ENCODE data around the gene BST2.

The BST2 gene

DNA sequence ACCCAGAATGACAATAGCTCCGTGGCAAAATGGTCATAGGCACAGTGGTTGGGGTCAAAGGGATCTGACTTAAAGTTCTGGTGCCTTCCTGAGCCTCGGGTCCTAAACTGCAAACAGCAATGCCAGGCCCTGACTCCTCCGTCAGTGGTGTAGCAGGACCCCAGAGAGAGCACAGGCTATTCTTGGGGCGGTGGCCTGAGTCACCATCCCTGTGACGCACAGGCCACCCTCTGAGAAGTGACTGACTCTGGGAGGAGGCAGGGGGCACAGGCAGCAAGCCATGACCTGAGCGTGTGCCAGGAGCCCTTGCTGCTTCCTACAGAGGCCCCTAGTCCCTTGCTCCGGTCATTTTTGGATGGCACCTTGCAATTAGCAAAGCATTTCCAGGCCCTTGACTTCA, 47.0 kb downstream of the BST2 start:
- Histone ChIP-seq H3K36me3 (ENCODE audit: control insufficient read depth in 4 of 4, insufficient read depth in 4 of 4, low read length in 3 of 4) (no peaks in the 10 kb centered on the region), H3K4me3 (ENCODE audit: control insufficient read depth in 1 of 7, extremely low read depth in 1 of 7, insufficient read depth in 4 of 7, low read depth in 2 of 7, low read length in 6 of 7) (no peak overlapping the region), H3K27me3 (replicated peaks in 2 of 5; ENCODE audit: control insufficient read depth in 4 of 5, insufficient read depth in 5 of 5, low read length in 4 of 5) (no peaks in the 10 kb centered on the region), H3K9me3 (ENCODE audit: control extremely low read depth in 1 of 5, control insufficient read depth in 4 of 5, insufficient read depth in 2 of 5, low read depth in 1 of 5, low read length in 4 of 5) (no peaks in the 10 kb centered on the region), H3K4me1 (ENCODE audit: control extremely low read depth in 1 of 4, control insufficient read depth in 4 of 4, insufficient read depth in 4 of 4, low read length in 3 of 4) (peaks cover 0 to under 1% (median 0%) of the 10 kb centered on the region in 4 experiments), H3K27ac (ENCODE audit: insufficient read depth in 1 of 2, low read depth in 1 of 2, low read length in 2 of 2, poor library complexity in 1 of 2, severe bottlenecking in 2 of 2) (no peak overlapping the region)
- WGBS (ENCODE audit: insufficient coverage) = 89% methylated on average over 7 of the region's 7 CpGs
- no peak for DNase-seq
- ChIA-PET CTCF (interaction anchor here (0.6 to 1.8 kb wide), 5 partner anchors 8 to 233 kb away, joined by 3 to 5 read pairs (median 4); no protein-coding TSS in a partner anchor), POLR2A (interaction anchor here (0.6 kb wide), 1 partner anchor 33 kb away, joined by 3 read pairs; no protein-coding TSS in a partner anchor)

DNA sequence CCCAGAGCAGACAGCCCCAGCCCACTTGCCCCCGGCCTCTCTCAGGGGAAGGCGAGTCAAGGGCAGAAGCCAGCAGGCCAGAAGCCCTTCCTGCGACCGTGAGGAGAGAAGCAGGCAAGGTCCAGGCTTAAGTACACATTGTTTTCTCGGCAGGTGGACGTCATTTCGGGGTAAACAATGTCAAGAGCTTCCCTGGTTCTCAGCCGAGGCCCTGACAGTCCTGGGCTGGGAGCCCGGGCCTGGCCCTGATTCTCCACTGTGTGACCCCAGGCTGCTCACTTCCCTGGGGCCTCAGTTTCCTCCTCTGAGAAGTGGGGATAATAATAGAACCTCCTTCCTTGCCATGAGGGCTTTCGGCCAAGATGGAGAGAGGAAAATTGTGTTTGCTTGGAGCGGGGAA, 47.7 kb downstream of the BST2 start:
- DNase-seq = no peak
- H3K27me3 ChIP-seq (replicated peaks in 2 of 5; ENCODE audit: control insufficient read depth in 4 of 5, insufficient read depth in 5 of 5, low read length in 4 of 5) = no peaks in the 10 kb centered on the region
- H3K36me3 ChIP-seq (ENCODE audit: control insufficient read depth in 4 of 4, insufficient read depth in 4 of 4, low read length in 3 of 4) = no peaks in the 10 kb centered on the region
- no peak overlapping the region for H3K27ac ChIP-seq (ENCODE audit: insufficient read depth in 1 of 2, low read depth in 1 of 2, low read length in 2 of 2, poor library complexity in 1 of 2, severe bottlenecking in 2 of 2)
- H3K4me1 ChIP-seq (ENCODE audit: control extremely low read depth in 1 of 4, control insufficient read depth in 4 of 4, insufficient read depth in 4 of 4, low read length in 3 of 4) = peaks cover 0 to 7% (median 3%) of the 10 kb centered on the region in 4 experiments
- no peaks in the 10 kb centered on the region for H3K9me3 ChIP-seq (ENCODE audit: control extremely low read depth in 1 of 5, control insufficient read depth in 4 of 5, insufficient read depth in 2 of 5, low read depth in 1 of 5, low read length in 4 of 5)
- WGBS (ENCODE audit: insufficient coverage) = 97% methylated on average over 10 of the region's 11 CpGs
- CTCF ChIA-PET = interaction anchor here (0.6 to 1.6 kb wide), 3 partner anchors 8 to 536 kb away, joined by 3 to 8 read pairs (median 5); no protein-coding TSS in a partner anchor
- POLR2A ChIA-PET = no interaction called here
- no peak overlapping the region for H3K4me3 ChIP-seq (ENCODE audit: control insufficient read depth in 1 of 7, extremely low read depth in 1 of 7, insufficient read depth in 4 of 7, low read depth in 2 of 7, low read length in 6 of 7)

DNA sequence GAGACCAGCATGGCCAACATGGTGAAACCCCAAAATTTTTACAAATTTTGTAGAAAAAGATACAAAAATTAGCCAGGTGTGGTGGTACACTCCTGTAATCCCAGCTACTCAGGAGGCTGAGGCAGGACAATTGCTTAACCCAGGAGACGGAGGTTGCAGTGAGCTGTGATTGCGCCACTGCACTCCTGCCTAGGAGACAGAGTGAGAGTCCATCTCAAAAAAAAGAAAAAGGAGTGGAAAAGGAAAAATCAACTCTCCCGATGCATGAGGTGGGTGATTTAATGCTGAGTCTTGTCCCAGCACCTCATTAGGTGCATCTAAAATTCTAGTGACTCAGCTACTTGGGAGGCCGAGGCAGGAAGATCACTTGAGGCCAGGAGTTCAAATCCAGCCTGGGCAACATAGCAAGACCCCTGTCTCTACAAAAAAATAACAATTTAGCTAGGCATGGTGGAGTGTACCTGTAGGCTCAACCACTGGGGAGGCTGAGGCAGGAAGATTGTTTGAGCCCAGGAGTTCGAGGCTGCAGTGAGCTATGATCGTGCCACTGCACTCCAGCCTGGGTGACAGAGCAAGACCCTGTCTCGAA, 48.3 kb downstream of the BST2 start:
- Histone ChIP-seq H3K9me3 (ENCODE audit: control extremely low read depth in 1 of 5, control insufficient read depth in 4 of 5, insufficient read depth in 2 of 5, low read depth in 1 of 5, low read length in 4 of 5) (no peaks in the 10 kb centered on the region), H3K27me3 (replicated peaks in 2 of 5; ENCODE audit: control insufficient read depth in 4 of 5, insufficient read depth in 5 of 5, low read length in 4 of 5) (no peaks in the 10 kb centered on the region), H3K4me1 (ENCODE audit: control extremely low read depth in 1 of 4, control insufficient read depth in 4 of 4, insufficient read depth in 4 of 4, low read length in 3 of 4) (peaks cover 0 to 10% (median 5%) of the 10 kb centered on the region in 4 experiments), H3K4me3 (ENCODE audit: control insufficient read depth in 1 of 7, extremely low read depth in 1 of 7, insufficient read depth in 4 of 7, low read depth in 2 of 7, low read length in 6 of 7) (no peak overlapping the region), H3K27ac (ENCODE audit: insufficient read depth in 1 of 2, low read depth in 1 of 2, low read length in 2 of 2, poor library complexity in 1 of 2, severe bottlenecking in 2 of 2) (no peak overlapping the region), H3K36me3 (ENCODE audit: control insufficient read depth in 4 of 4, insufficient read depth in 4 of 4, low read length in 3 of 4) (no peaks in the 10 kb centered on the region)
- 87% methylated on average over 6 of the region's 7 CpGs for WGBS (ENCODE audit: insufficient coverage)
- no peak for DNase-seq
- CTCF ChIA-PET = interaction anchor here (0.6 to 1.6 kb wide), 3 partner anchors 9 to 536 kb away, joined by 3 to 8 read pairs (median 5); no protein-coding TSS in a partner anchor
- POLR2A ChIA-PET = no interaction called here

GRCh38 chr19:17353386-17353785, 52.0 kb downstream of the BST2 start:
- 96% methylated on average over 8 of the region's 8 CpGs for WGBS (ENCODE audit: insufficient coverage)
- no peaks in the 10 kb centered on the region for H3K9me3 ChIP-seq (ENCODE audit: control extremely low read depth in 1 of 5, control insufficient read depth in 4 of 5, insufficient read depth in 2 of 5, low read depth in 1 of 5, low read length in 4 of 5)

More at GRCh38 chr19:17353386-17353785, 52.0 kb downstream of the BST2 start:
- H3K27ac ChIP-seq (ENCODE audit: insufficient read depth in 1 of 2, low read depth in 1 of 2, low read length in 2 of 2, poor library complexity in 1 of 2, severe bottlenecking in 2 of 2) = no peak overlapping the region
- POLR2A ChIA-PET = no interaction called here
- H3K27me3 ChIP-seq (replicated peaks in 2 of 5; ENCODE audit: control insufficient read depth in 4 of 5, insufficient read depth in 5 of 5, low read length in 4 of 5) = no peaks in the 10 kb centered on the region
- no peak overlapping the region for H3K4me3 ChIP-seq (ENCODE audit: control insufficient read depth in 1 of 7, extremely low read depth in 1 of 7, insufficient read depth in 4 of 7, low read depth in 2 of 7, low read length in 6 of 7)
- no peak for DNase-seq
- CTCF ChIA-PET = interaction anchor here (1.3 kb wide), 1 partner anchor 32 kb away, joined by 3 read pairs; no protein-coding TSS in a partner anchor
- H3K4me1 ChIP-seq (ENCODE audit: control extremely low read depth in 1 of 4, control insufficient read depth in 4 of 4, insufficient read depth in 4 of 4, low read length in 3 of 4) = peaks cover 0 to 26% (median 20%) of the 10 kb centered on the region in 4 experiments
- no peaks in the 10 kb centered on the region for H3K36me3 ChIP-seq (ENCODE audit: control insufficient read depth in 4 of 4, insufficient read depth in 4 of 4, low read length in 3 of 4)
